A673 (cell line): ENCODE results near the gene HDAC1. TPM values are rescaled to one million over a fixed set of nuclear protein-coding genes. Genes with fewer than 3 reads are reported as not detected.

Experiments used
- BruUV-seq: library from RNA; stranded (reverse); fragments of 400-500 nt; replicated peaks from 2 replicates; lab custom pipeline; 2021; lab: Mats Ljungman, UMichigan
- CTCF ChIA-PET: fragments of 300-600 bp; sonication (Branson Sonifier 250); formaldehyde crosslinking; loops from one replicate; lab custom pipeline; 2022; ENCODE audit warnings: antibody characterized with exemption; lab: Charles Lee
- POLR2A ChIA-PET: fragments of 300-600 bp; sonication (Branson Sonifier 250); formaldehyde crosslinking; loops from one replicate; lab custom pipeline; 2022; ENCODE audit warnings: antibody characterized with exemption; ENCODE audit not compliant: low non-redundant PET; lab: Charles Lee
- DNase-seq: peaks from one replicate; pipeline ENCODE4 v3.0.0-alpha.2; 2015; ENCODE audit warnings: low spot score
- H3K27ac ChIP-seq: fragments of 200-600 bp; sonication (generic); 2 replicates; pipeline ENCODE4 v1.5.1; 2016; ENCODE audit warnings: mixed run types, low read depth, mild to moderate bottlenecking, mixed read lengths, antibody characterized with exemption, low read length; ENCODE audit not compliant: poor library complexity, severe bottlenecking
- H3K27me3 ChIP-seq: fragments of 200-600 bp; sonication (generic); replicated peaks from 2 replicates; pipeline ENCODE4 v1.6.1; 2017; ENCODE audit warnings: mixed run types, low read depth, mild to moderate bottlenecking, mixed read lengths, antibody characterized with exemption, low read length; ENCODE audit not compliant: insufficient read depth, poor library complexity
- H3K36me3 ChIP-seq: fragments of 200-600 bp; sonication (generic); 2 replicates; pipeline ENCODE4 v1.6.1; 2016; ENCODE audit warnings: mixed run types, mild to moderate bottlenecking, mixed read lengths, antibody characterized with exemption, low read length; ENCODE audit not compliant: insufficient read depth, poor library complexity, severe bottlenecking
- H3K4me1 ChIP-seq: fragments of 200-600 bp; sonication (generic); 2 replicates; pipeline ENCODE4 v1.6.1; 2017; ENCODE audit warnings: mixed run types, mild to moderate bottlenecking, mixed read lengths, antibody characterized with exemption, low read length; ENCODE audit not compliant: insufficient read depth, poor library complexity, severe bottlenecking
- H3K4me3 ChIP-seq: fragments of 200-600 bp; sonication (generic); 2 replicates; pipeline ENCODE4 v1.5.1; 2016; ENCODE audit warnings: low read depth, mixed run types, mild to moderate bottlenecking, mixed read lengths, low read length; ENCODE audit not compliant: poor library complexity, severe bottlenecking
- H3K9me3 ChIP-seq: fragments of 200-600 bp; sonication (generic); 2 replicates; pipeline ENCODE4 v1.6.1; 2016; ENCODE audit warnings: mixed run types, low read depth, mild to moderate bottlenecking, mixed read lengths, antibody characterized with exemption, low read length; ENCODE audit not compliant: poor library complexity, severe bottlenecking
- EZH2 ChIP-seq: fragments of 200-600 bp; sonication (generic); IDR thresholded peaks from 2 replicates; pipeline ENCODE4 v1.6.1; 2017; ENCODE audit warnings: borderline replicate concordance, low read depth, mild to moderate bottlenecking, mixed read lengths, antibody characterized with exemption, low read length; ENCODE audit not compliant: poor library complexity, severe bottlenecking
- intact Hi-C: fragments of 100-400 bp; cut with micrococcal nuclease; formaldehyde crosslinking; loops from one replicate; pipeline ENCODE4 v1.10.0; 2022; ENCODE audit not compliant: unreplicated experiment
- total RNA-seq: library from RNA; stranded (reverse); gene quantifications from 2 replicates; pipeline ENCODE4 v1.2.3, GENCODE V29; 2021
- TF ChIP-seq, protein P1 (sequence below): fragments of 300-800, 200-600 bp; sonication (generic); conservative IDR thresholded peaks from 2 replicates; pipeline ENCODE4 v1.5.1; 2017; ENCODE audit warnings: low read depth, mild to moderate bottlenecking, antibody characterized with exemption, low read length, moderate library complexity, mixed read lengths

Gene HDAC1
- total RNA-seq, 1 experiment from 2014 or later: 195 TPM

DNA sequence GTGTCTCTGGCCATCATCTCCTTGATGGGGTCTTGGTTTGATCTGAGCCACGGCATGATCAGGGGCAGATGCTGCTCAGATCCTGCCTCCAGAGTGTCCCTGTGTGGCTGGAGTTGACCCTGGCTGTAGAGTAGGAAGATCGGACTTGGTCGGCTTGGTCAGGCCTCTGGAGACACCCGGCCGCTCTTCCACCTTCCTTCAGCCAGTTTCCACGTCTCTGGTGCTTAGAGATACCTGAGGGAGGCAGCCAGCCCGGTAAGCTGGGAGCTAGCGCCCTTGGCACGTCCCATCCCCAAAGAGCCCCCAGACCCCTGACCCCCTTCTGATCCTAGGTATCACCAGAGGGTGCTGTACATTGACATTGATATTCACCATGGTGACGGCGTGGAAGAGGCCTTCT, 35.3 kb downstream of the HDAC1 start:
- ChIA-PET CTCF (no interaction called here), POLR2A (no interaction called here)
- H3K9me3 ChIP-seq: no peaks in the 10 kb centered on the region
- no peaks in the 10 kb centered on the region for H3K4me1 ChIP-seq
- H3K36me3 ChIP-seq: peaks cover 83% of the 10 kb centered on the region
- no peak overlapping the region for H3K4me3 ChIP-seq
- intact Hi-C loops: no loop called here
- no peak overlapping the region for H3K27ac ChIP-seq
- BruUV-seq: no TSS peak
- H3K27me3 ChIP-seq: no peaks in the 10 kb centered on the region
- DNase-seq: no peak
- TF ChIP-seq, protein P1, sequence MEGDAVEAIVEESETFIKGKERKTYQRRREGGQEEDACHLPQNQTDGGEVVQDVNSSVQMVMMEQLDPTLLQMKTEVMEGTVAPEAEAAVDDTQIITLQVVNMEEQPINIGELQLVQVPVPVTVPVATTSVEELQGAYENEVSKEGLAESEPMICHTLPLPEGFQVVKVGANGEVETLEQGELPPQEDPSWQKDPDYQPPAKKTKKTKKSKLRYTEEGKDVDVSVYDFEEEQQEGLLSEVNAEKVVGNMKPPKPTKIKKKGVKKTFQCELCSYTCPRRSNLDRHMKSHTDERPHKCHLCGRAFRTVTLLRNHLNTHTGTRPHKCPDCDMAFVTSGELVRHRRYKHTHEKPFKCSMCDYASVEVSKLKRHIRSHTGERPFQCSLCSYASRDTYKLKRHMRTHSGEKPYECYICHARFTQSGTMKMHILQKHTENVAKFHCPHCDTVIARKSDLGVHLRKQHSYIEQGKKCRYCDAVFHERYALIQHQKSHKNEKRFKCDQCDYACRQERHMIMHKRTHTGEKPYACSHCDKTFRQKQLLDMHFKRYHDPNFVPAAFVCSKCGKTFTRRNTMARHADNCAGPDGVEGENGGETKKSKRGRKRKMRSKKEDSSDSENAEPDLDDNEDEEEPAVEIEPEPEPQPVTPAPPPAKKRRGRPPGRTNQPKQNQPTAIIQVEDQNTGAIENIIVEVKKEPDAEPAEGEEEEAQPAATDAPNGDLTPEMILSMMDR: no peak
- TF ChIP-seq EZH2: no peak

GRCh38 chr1:32329931-32330466, 38.1 kb downstream of the HDAC1 start:
- DNase-seq: no peak
- intact Hi-C loops: loop anchor here (10.0 kb wide), 1 partner anchor 105 kb away; the partner anchor contains the start of genes EIF3I and TMEM234
- TF ChIP-seq EZH2: no peak
- Histone ChIP-seq H3K36me3 (peaks cover 83% of the 10 kb centered on the region), H3K27ac (no peak overlapping the region), H3K9me3 (no peaks in the 10 kb centered on the region), H3K4me1 (no peaks in the 10 kb centered on the region), H3K27me3 (no peaks in the 10 kb centered on the region), H3K4me3 (no peak overlapping the region)
- no TSS peak for BruUV-seq
- ChIA-PET CTCF (no interaction called here), POLR2A (interaction anchor here (0.6 kb wide), 1 partner anchor 115 kb away, joined by 3 read pairs; no protein-coding TSS in a partner anchor)

DNA sequence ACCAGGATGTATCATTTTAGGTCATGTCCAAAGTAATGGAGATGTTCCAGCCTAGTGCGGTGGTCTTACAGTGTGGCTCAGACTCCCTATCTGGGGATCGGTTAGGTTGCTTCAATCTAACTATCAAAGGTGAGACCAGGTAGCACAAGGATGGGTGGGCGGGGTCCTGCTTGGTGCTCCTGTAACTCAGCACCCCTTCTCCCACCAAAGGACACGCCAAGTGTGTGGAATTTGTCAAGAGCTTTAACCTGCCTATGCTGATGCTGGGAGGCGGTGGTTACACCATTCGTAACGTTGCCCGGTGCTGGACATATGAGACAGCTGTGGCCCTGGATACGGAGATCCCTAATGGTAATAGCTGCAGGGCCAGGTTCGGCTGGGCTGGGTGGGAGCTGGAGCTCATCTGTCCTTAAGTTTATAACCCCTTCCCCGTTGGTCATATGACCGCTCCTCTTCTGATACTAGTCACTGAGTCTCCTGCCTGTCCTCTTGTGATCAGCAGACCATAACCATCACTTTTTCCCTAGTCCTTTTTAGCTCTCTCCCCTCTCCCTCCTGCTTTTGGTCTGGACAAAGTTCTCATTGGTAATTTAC, 38.8 kb downstream of the HDAC1 start:
- Histone ChIP-seq H3K27me3 (no peaks in the 10 kb centered on the region), H3K36me3 (peaks cover 77% of the 10 kb centered on the region), H3K4me1 (no peaks in the 10 kb centered on the region), H3K27ac (no peak overlapping the region), H3K9me3 (no peaks in the 10 kb centered on the region), H3K4me3 (no peak overlapping the region)
- CTCF ChIA-PET: no interaction called here
- intact Hi-C loops: loop anchor here (10.0 kb wide), 1 partner anchor 106 kb away; the partner anchor contains the start of genes EIF3I and TMEM234
- no TSS peak for BruUV-seq
- POLR2A ChIA-PET: interaction anchor here (0.6 kb wide), 2 partner anchors 22 to 115 kb away, joined by 3 read pairs; no protein-coding TSS in a partner anchor
- no peak for DNase-seq
- TF ChIP-seq, protein P1: no peak
- no peak for TF ChIP-seq EZH2
